ENCODE data around the gene SLC6A18.
"Not testable (repeated sequence)": the region's sequence is repeated elsewhere in the genome, so short reads cannot be mapped to it uniquely, and the experiment has no call there.

Gene SLC6A18

GRCh38 chr5:1217596-1218206, 7.5 kb upstream of the SLC6A18 start:
- no peak for DNase-seq

GRCh38 chr5:1218351-1219080, 6.7 kb upstream of the SLC6A18 start:
- no peak for DNase-seq

GRCh38 chr5:1219098-1219767, 5.9 kb upstream of the SLC6A18 start:
- no peak for DNase-seq

GRCh38 chr5:1219768-1220100, 5.4 kb upstream of the SLC6A18 start:
- DNase-seq, result no peak

- no peak for DNase-seq
These were observed 4.8 kb upstream of the SLC6A18 start for GRCh38 chr5:1220351-1220750.

GRCh38 chr5:1220831-1221230, 4.3 kb upstream of the SLC6A18 start:
- peak; percentile 62 for DNase-seq

GRCh38 chr5:1221721-1222120, 3.5 kb upstream of the SLC6A18 start:
- DNase-seq, result no peak

GRCh38 chr5:1222147-1222546, 3.0 kb upstream of the SLC6A18 start:
- no peak for DNase-seq

- DNase-seq, result no peak
These were observed 2.4 kb upstream of the SLC6A18 start for GRCh38 chr5:1222621-1223277.

- no peak for DNase-seq
These were observed 1.9 kb upstream of the SLC6A18 start for GRCh38 chr5:1223278-1223670.

- no peak for DNase-seq
These were observed 550 bp upstream of the SLC6A18 start for GRCh38 chr5:1224631-1225030.

- no peak for DNase-seq
These were observed 1.1 kb downstream of the SLC6A18 start for GRCh38 chr5:1226231-1226630.

- no peak for DNase-seq
These were observed 1.8 kb downstream of the SLC6A18 start for GRCh38 chr5:1226839-1227581.

GRCh38 chr5:1227667-1228066, 2.5 kb downstream of the SLC6A18 start:
- DNase-seq, result peak; percentile 40

- peak; percentile 62 for DNase-seq
These were observed 2.9 kb downstream of the SLC6A18 start for GRCh38 chr5:1228120-1228519.

GRCh38 chr5:1229023-1229422, 3.8 kb downstream of the SLC6A18 start:
- not testable (repeated sequence) for DNase-seq

- DNase-seq, result no peak
These were observed 4.6 kb downstream of the SLC6A18 start for GRCh38 chr5:1229822-1230221.

GRCh38 chr5:1230551-1230950, 5.4 kb downstream of the SLC6A18 start:
- no peak for DNase-seq

- DNase-seq, result peak; percentile 96
These were observed 6.2 kb downstream of the SLC6A18 start for GRCh38 chr5:1231354-1231905.

GRCh38 chr5:1232780-1233179, 7.6 kb downstream of the SLC6A18 start:
- DNase-seq, result no peak

GRCh38 chr5:1235379-1235778, 10.2 kb downstream of the SLC6A18 start:
- no peak for DNase-seq

- DNase-seq, result no peak
These were observed 10.7 kb downstream of the SLC6A18 start for GRCh38 chr5:1235838-1236237.
